GM12891 (cell line): ENCODE results near the gene GLTP.
A peak's percentile ranks its signal among the peaks of the same experiment; 100 is the strongest.

Experiments used
- DNase-seq: peaks from one replicate; pipeline ENCODE4 v3.0.0; 2011; ENCODE audit warnings: low spot score; ENCODE audit not compliant: insufficient read length
- FAIRE-seq: peaks from 2 replicates; lab custom pipeline; 2011; peaks lifted over from hg19 to GRCh38; lab: Jason Lieb, UNC
- PAX5 ChIP-seq: IDR thresholded peaks from 2 replicates; pipeline ENCODE4 v1.6.1; 2011; ENCODE audit warnings: low read length, moderate library complexity, mild to moderate bottlenecking; ENCODE audit not compliant: insufficient read depth, severe bottlenecking
- POLR2A ChIP-seq: IDR thresholded peaks from 2 replicates; pipeline ENCODE4 v1.6.1; 2011; ENCODE audit warnings: low read depth, low read length, control low read depth
- POLR2AphosphoS5 ChIP-seq: IDR thresholded peaks from 2 replicates; pipeline ENCODE4 v1.6.1; 2011; ENCODE audit warnings: low read depth, low read length, control low read depth
- POU2F2 ChIP-seq: IDR thresholded peaks from 2 replicates; pipeline ENCODE4 v1.6.1; 2011; ENCODE audit warnings: low read depth, mild to moderate bottlenecking, control low read depth, low read length, moderate library complexity
- SPI1 ChIP-seq: IDR thresholded peaks from 2 replicates; pipeline ENCODE4 v1.6.1; 2011; ENCODE audit warnings: low read depth, low read length, control low read depth
- TAF1 ChIP-seq: IDR thresholded peaks from 2 replicates; pipeline ENCODE4 v1.6.1; 2011; ENCODE audit warnings: low read depth, low read length, control low read depth

Gene GLTP

DNA sequence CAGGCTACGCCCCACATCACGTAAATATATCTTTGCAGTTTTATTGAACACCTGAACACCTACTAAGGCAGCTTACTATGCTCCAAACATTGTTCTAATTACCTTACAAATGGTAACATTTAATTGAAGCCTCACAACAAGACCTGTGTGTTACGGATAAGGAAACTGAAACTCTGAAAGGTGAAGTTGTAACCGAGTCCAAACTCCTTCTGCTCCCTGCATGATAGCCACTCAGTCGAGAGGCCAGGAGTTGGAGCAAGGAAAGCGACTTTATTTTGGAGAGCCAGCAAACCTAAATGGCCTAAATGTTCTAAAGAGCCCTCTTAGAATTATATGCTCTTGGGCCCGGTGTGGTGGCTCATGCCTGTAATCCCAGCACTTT, 34.5 kb downstream of the GLTP start:
- no peak for DNase-seq
- TF ChIP-seq TAF1 (no peak), PAX5 (no peak), SPI1 (no peak), POLR2A (no peak), POLR2AphosphoS5 (no peak), POU2F2 (no peak)
- FAIRE-seq: no peak

DNA sequence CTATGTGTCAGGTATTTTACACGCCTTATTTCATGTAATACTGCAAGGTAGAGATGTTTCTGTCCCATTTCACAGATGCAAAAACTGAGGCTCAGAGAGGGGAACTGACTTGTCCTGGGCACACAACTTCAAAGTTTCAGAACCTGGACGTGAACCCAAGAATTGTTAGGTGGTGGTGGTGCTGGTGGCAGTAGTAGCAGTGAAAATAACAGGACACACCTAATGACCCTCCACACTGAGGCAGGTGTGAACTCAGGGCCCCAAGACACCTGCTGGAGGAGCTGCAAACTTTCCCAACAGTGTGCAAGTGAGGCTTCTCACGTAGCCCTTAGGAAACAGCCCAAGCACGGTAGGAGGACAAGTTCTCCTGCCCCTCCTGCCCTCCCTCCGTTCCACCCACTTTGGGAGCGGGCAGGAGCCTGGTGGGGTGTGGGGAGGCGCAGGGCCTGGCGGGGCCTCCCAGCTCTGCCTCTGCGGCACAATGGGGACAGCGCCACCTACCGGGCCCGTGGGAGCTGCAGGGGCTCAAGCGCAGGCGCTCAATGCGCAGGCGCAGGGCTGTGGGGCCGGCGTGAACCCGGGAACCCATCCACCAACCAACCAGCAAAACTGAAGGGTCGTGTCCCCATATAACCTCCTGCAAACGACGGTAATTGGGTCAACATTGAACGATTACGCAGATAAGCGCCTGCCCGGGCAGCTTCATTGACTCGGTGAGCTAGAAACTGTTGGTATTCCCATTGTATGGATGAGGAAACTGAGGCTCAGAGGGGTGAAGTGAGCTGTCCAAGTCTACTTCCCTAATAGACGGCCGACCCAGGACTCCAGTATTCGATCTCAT, 35.1 kb downstream of the GLTP start:
- DNase-seq (peak; percentile 92), FAIRE-seq (peak; percentile 82)
- TF ChIP-seq TAF1 (no peak), POU2F2 (no peak), POLR2AphosphoS5 (no peak), SPI1 (no peak), PAX5 (no peak), POLR2A (no peak)

DNA sequence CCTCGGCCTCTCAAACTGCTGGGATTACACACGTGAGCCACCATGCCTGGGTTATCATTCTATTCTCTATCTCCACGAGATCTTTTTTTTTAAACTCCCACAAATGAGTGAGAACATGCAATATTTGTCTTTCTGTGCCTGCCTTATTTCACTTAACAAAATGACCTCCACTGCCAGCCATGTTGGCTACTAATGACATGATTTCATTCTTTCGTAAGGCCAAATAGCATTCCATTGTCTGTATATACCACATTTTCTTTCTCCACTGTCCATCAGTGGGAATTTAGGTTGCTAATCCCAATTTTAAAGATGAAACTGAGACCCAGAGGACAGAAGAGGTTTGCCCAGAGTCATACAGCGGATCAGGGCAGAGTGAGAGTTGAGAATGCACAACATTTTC, 36.2 kb downstream of the GLTP start:
- no peak for TF ChIP-seq SPI1
- no peak for TF ChIP-seq PAX5
- TF ChIP-seq TAF1: no peak
- TF ChIP-seq POLR2AphosphoS5: no peak
- no peak for TF ChIP-seq POLR2A
- no peak for TF ChIP-seq POU2F2
- FAIRE-seq (peak; percentile 5), DNase-seq (no peak)

DNA sequence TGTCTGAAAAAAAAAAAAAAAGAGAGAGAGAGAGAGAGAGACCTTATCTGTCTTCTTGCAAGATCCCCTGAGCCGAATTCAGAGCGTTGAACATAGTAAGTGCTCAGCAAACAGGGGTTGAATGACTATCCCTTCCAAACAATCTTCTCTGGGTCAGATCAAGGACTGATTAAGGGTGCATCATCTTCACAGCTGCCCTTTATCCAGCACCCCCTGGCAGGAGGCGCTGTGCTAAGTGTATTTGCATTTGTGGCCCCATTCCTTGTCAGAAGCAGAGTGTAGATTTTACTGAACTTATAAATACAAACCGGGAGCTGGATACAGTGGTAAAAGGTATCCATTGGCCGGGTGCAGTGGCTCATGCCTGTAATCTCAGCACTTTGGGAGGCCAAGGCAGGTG, 38.3 kb downstream of the GLTP start:
- DNase-seq: no peak
- FAIRE-seq: no peak
- TF ChIP-seq POLR2A: no peak
- no peak for TF ChIP-seq SPI1
- TF ChIP-seq POU2F2: no peak
- TF ChIP-seq POLR2AphosphoS5: no peak
- TF ChIP-seq TAF1: no peak
- TF ChIP-seq PAX5: no peak

DNA sequence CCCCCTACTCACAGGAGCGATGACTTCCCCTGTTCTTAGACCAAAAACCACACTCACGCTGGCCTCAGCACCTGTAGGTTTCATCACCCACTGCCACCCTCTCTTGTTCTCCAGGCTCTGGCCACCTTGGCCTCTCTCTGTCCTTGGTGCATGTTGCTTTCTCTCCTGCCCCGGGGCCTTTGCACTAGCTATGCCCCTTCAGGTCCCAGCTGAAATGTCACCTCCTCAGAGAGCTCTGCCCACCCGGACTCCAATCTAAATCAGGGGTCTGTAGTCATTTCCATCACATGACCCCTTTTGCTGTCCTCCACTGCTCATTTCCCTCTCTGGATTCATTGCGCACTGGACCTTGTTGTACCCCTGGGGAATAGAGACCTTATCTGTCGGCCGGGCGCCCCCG, 39.0 kb downstream of the GLTP start:
- FAIRE-seq (no peak), DNase-seq (no peak)
- TF ChIP-seq SPI1 (no peak), POU2F2 (no peak), POLR2AphosphoS5 (no peak), POLR2A (no peak), TAF1 (no peak), PAX5 (no peak)

DNA sequence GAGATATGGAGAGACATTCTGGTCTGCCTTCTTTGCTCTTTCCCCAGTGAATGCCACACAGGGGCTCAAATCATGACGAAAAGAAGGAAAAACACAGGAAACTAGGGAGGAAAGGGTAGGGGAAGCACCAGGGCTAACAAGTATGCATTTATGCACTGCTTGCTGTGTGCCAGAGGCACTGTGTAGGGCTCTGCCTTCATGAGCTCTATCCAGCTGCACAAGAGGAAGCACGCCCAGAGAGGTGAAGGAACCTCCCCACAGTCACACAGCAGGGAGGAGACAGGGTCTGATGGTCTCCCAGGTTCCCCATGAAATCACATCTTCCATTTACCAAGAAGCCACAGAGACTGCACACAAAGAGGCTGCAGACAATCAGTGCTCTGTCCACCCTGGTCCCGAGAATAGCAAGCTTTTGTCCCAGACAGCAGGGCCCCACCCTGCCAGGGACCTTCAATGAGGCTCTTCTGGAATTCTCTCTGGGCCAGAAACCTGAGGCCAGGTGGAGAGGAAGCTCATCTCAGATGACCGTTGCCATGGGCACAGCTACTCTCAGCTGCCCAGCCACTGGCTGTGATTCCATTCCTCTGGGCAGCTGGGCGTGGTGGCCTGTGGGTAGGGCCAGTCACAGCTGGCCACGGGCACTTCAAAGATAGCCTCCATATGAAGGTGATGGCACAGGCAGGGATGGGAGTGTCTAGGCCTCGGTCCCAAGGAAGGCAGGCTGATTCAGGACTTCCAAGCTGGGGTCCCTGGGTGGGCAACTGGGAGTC, 39.9 kb downstream of the GLTP start:
- FAIRE-seq: no peak
- TF ChIP-seq TAF1: no peak
- TF ChIP-seq POU2F2: no peak
- TF ChIP-seq POLR2AphosphoS5: no peak
- DNase-seq: no peak

DNA sequence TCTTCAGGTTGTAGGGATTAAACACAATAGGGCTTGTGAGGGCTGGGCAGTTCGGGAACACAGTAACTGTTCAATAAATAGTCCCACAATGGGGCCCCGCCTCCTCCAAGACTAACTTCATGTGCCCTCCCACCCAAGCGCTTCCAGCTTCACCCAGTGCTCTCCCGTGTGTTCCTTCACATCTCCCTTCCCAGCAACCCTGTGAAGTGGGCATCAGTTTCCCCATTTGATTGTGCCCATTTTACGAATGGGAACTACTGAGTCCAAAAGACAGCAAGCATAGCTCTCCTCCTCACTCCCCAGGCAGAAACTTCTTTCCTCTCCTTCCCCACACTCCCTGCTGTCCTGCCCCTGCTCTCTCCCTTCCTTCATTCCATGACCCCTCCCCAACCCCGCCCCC, 40.9 kb downstream of the GLTP start:
- FAIRE-seq (no peak), DNase-seq (no peak)
- no peak for TF ChIP-seq POLR2A
- TF ChIP-seq POLR2AphosphoS5: no peak
- no peak for TF ChIP-seq POU2F2
- TF ChIP-seq PAX5: no peak
- TF ChIP-seq TAF1: no peak
- TF ChIP-seq SPI1: no peak

DNA sequence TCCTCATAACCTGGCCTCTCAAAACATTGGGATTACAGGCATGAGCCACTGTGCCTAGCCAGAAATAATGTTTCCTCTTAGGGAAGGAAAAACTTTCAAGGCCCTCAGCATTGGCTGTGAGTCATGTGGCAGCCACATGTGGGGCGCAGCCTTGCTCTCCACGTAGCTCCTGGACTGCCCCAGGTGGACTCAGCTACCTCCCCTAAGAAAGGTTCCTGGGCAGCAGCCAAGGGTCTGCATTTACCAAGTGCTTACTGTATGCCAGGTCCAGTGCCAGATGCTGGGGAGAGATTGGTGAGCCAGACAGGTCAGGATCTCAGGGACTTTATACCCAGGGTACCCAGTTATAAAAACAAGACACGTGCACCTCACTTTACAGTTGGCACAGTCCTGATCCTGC, 43.4 kb downstream of the GLTP start:
- DNase-seq (no peak), FAIRE-seq (no peak)
- TF ChIP-seq TAF1 (no peak), PAX5 (no peak), SPI1 (no peak), POU2F2 (no peak), POLR2A (no peak), POLR2AphosphoS5 (no peak)

DNA sequence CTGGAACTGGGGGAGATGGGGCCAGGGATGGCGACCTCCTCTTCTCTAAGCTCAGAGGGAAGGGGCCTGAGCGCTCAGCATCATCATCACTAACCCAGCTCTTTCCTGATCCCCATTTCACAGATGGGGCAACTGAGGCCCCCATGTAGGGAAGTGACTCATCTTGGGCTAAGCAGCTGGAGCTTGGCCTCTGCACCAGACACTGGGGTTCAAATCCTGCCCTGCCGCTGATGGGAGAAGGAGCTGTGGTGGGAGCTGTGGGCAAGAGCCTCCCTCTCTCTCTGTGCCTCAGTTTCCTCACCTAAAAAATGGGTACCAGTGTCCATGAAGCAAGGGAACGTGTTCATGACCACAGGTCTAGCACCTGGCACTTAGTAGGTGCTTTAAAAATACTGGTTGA, 44.5 kb downstream of the GLTP start:
- no peak for DNase-seq
- no peak for TF ChIP-seq POLR2AphosphoS5
- no peak for TF ChIP-seq TAF1
- no peak for TF ChIP-seq PAX5
- no peak for TF ChIP-seq POU2F2
- no peak for TF ChIP-seq POLR2A
- no peak for TF ChIP-seq SPI1
- FAIRE-seq: no peak

DNA sequence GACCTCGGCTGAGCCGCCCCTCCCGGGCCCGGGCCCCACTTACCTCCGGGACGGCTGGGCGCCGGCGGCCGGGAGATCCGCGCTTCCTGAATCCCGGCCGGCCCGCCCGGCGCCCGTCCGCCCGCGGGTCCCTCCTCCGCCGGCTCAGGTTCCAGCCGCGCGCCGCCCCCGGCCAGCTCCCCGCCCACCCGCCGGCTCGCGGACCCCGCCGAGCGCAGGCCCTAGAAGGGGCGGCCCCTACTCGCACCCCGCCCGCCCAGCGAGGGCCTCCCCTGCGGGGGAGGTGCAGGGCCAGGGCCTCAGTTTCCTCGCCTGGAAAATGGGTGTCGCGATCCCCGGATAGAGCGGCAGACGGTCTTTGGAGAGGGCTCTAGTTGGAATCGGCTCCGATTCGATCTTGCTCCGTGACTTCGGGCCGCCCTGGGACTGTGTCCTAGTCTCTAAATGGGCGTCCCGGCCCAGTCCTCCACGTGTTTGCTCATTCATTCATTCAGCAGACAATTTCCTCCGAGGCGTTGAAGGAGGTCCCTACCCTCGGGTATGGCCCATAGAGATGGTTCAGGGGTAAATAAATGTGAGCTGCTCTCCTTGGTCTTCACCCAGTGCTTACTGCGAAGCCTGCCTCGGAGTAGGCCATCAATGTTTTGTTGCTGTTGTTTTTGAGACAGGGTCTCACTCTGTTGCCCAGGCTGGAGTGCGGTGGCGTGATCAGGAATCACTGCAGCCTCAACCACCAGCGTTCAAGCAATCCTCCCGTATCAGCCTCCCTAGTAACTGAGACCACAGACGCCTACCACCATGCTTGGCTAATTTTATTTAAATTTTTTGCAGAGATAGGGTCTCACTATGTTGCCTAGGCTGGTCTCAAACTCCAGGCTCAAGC, 46.8 kb downstream of the GLTP start, which contains the start of gene TRPV4:
Gene TRPV4, minus strand, starts transcription at position 92 of the 883 bp plus-strand sequence. CDS start 18,602 bp downstream, outside the sequence.
- FAIRE-seq (no peak), DNase-seq (no peak)
- TF ChIP-seq PAX5 (no peak), TAF1 (no peak), SPI1 (no peak), POLR2AphosphoS5 (no peak), POU2F2 (no peak), POLR2A (no peak)
